Activated CD8-positive, alpha-beta memory T cell treated with anti-CD3 and anti-CD28 coated beads for 4 hours (primary cell): ENCODE data around the gene VAMP8.
A peak's percentile ranks its signal among the peaks of the same experiment; 100 is the strongest.
"Not testable (repeated sequence)": the region's sequence is repeated elsewhere in the genome, so short reads cannot be mapped to it uniquely, and the experiment has no call there.

ENCODE experiments used
- DNase-seq, 2 donors: peaks; one replicate each; pipeline ENCODE4 v3.0.0-alpha.2; 2020; ENCODE audit warnings: low read depth in 2 of 2

VAMP8 gene

DNA sequence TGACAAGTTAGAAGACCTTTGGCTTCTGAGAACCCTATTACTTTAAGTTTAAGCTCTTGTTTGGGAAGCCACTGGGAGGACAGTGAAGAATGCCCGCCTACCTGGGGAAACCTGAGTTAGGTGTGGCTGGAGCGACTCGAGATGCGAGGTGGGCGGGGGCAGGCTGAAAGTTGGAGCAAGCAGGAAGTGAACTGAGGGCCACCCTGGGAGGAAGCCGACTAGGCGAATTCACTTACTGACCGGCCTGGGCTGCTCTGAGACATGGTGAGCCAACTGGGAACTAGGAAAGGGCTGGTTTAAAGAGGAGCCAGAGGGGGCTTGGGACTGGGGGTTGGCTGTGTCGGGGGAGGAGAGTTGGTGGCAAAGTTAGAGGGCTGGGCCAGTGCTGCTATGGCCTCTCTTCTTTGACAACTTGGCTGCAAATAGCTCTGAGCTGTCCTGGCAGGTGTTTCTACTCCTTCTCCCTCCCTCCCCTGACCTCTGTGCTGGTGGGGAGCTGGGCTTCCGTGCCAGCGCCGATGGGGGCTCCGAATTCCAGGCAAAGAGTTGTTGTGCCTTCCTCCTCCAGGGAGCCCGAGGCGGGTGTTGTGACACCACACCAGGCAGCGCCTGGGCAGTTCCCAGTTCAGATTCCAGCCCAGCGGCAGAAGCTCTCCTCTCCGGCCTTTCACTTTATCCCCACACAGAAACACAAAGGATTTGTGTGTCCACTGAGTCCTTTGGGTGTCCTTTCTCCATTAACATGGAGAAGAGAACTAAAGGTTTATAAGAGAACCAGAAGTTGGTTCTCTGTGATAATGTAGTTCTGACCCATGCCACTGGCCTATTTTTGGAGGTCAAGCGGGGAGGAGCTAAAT is at the start of gene VAMP8:
VAMP8 (plus strand) TSS at position 201 of the 857 bp plus-strand sequence; CDS start at position 262, 61 bp downstream.
- peak in 1 of 2 donors; percentile 34 for DNase-seq

DNA sequence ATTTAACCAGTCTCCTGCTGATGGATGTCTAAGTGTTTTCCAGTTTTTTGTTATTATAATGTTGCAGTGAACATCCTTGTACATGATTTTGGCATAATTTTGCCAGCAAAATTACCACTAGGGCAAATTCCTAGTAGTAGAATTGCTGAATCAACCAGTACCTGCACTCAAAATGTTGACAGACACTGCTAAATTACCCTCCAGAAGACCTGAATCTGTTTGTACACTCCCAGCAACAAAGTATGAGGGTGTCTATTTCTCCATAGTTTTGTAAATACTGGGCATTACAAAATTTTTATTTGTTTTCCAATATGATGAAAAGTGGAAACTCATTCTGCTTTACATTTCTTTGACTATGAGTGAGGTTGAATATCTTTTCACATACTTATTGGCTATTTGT is 49.6 kb upstream of the VAMP8 start:
- no peak for DNase-seq

DNA sequence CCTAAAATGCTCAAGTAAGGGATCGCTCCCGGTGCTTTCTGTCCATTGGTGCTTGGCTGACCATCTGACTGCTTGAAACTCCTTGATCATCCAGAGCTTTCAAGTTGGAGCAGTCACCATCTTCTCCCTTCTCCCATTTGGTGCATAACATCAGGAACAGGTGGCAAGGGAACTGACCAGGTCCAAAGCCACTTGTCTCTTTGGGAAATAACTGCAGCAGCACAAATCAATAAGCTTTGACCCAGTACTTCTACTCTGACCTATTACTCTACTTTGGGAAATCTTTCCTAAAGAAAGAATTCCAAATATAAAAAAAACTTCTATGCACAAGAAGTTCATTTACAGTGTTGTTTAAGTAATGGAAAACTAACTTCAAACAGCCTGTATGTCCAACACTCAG is 49.0 kb upstream of the VAMP8 start:
- no peak for DNase-seq

DNA sequence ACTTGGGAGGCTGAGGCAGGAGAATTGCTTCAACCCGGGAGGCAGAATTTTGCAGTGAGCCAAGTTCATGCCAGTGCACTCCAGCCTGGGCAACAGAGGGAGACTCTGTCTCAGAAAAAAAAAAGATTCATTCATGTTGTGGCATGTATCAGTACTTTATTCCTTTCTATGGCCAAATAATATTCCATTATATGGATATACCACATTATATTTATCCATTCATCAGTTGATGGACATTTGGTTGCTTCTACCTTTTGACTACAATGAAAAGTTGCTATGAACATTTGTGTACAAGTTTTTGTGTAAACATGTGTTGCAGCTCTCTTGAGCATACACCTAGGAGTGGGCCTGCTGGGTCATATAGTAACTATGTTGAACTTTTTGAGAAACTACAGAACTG is 47.6 kb upstream of the VAMP8 start:
- no peak for DNase-seq

DNA sequence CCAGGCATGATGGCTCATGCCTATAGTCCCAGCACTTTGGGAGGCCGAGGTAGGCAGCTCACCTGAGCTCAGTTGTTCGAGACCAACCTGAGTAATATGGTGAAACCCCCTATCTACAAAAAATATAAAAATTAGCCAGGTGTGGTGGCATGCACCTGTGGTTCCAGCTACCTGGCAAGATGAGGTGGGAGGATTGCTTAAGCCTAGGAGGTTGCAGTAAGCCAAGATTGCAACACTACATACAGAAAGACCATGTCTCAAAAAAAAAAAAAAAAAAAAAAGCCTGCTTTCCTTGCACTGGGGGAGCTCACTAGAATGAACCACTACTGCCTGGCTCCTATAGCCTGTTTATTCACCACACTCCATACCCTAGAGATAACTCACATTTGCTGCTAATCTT is 45.8 kb upstream of the VAMP8 start:
- no peak for DNase-seq

DNA sequence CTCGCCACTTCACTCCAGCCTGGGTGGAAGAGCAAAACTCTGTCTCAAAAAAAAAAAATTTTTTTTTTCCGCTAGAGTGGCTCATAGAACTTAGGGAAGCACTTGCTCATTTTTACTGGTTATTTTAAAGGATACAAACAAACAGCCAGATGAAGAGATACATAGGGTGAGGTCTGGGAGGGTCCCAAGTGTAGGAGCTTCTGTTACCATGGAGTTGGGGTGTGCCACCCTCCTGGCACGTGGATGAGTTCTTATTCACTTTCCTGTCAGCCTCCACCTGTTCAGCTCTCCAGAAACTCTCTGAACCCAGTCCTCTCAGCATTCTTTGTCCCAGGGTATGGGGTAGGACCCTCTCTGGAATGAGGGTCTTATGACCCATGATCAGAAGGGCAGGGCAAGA is 43.3 kb upstream of the VAMP8 start:
- no peak for DNase-seq

DNA sequence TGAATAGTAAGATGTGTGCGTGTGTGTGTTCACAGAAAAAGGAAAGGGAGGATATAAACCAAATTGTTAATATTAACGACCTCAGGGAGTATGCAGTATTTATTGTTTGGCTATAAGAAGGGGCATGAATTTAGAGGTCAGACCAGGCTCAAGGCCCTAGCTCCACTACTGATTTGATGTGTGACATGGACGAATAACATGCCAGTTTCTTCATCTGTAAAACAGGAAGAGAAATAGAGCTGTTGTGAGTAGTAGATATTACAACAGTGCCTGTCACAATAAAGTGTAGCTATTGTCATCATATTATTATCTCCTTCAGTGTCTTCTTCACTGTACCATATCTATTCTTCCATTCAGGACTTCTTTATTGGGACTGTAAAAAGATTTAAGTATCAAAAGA is 42.5 kb upstream of the VAMP8 start:
- DNase-seq, result no peak

DNA sequence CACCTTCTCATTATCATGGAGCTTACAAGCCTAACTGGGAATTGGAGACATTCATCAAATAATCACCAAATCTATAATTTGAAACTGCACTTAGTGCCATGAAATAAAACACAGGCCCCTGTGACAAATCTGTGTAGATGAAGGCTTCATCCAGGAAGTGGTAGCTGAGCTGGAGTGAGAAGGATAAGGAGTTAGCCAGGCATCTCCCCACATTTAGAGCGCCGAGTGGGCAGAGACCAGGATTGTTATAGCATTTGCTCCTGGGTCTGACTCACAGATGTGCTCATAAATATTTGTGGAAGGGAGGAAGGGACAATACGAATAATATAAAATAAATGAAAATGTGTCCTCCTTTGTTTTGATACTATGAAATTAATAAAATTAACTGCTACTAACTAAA is 40.9 kb upstream of the VAMP8 start:
- DNase-seq, result no peak

DNA sequence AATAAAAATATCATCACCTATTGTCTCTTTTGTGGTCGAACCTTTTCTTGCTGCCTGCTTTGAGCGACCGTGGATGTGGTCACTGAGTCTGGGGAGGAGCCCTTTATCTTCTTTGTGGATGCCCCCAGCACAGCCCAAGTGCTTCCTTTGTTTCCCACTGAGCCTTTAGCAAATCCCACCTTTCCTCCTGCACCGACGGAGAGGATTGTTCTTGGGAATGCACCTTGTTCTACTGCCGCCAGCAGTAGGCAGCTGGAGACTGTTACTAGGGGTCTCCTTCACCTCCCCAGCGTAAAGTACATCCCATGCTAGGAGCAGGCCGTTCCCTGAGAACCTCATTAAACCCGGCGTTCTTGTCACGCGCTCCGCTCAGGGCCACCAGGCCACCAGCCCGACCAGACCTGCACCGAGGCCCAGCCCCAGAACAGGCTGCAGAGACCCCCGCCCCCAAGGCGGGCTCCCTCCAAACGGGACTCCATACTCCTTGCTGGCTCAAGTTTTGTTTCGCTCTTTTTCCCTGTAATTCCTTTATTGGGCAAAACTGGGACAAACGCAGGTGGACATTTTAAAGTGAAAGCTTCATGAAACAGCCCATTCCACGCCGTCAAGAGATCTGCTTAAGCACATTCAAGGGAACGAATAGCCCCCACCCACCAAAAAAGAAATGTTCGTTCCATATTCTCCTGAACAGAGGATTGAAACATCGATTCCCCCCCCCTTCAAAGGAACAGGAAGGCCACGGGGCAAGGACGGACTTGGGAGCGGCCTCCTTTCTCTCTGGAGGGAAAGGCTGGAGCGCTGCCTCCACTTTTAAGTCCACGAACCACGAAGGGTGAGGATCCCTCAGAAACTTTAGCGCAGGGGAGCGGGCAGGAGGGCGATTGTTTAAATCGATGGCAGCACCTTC is 39.5 kb upstream of the VAMP8 start:
- DNase-seq, result no peak

DNA sequence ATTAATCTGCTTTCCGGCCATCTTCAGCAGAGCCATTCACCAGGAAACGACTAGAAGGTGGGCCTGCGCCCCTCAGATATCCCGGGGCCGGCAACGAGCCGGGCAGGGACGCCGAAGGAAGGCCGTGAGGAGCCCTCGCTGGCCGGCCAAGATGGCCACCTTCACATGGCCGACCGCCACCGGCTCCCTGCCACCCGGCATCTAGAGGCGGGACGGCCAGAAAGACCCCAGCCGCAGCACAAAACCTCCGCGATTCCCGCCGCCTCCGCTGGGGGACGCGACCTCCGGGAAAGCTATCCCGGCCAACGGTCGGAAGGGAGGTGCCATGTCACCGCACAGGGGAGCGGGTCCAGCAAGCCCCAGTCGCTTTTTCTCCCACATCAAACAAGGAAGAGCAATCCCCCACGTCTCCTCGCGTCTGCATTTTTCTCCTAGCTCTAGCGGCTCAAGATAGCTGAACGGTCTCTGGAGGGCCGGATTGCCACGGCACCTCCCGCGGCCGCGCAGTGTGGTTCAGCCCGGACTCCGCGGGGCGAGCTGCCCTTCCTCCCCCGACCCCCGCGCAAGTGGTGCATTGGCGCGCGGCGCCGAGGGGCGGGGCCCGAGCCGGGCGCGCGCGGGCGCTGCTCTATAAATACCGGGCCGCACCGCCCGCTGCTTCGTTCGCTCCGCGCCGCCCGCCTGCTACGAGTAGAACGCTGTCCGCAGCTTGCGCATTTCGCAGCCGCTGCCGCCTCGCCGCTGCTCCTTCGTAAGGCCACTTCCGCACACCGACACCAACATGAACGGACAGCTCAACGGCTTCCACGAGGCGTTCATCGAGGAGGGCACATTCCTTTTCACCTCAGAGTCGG is 38.7 kb upstream of the VAMP8 start, which contains the start of gene MAT2A:
MAT2A (plus strand) TSS at position 662 of the 854 bp plus-strand sequence; CDS start at position 782, 120 bp downstream.
- peak; percentile 79 to 81 for DNase-seq

DNA sequence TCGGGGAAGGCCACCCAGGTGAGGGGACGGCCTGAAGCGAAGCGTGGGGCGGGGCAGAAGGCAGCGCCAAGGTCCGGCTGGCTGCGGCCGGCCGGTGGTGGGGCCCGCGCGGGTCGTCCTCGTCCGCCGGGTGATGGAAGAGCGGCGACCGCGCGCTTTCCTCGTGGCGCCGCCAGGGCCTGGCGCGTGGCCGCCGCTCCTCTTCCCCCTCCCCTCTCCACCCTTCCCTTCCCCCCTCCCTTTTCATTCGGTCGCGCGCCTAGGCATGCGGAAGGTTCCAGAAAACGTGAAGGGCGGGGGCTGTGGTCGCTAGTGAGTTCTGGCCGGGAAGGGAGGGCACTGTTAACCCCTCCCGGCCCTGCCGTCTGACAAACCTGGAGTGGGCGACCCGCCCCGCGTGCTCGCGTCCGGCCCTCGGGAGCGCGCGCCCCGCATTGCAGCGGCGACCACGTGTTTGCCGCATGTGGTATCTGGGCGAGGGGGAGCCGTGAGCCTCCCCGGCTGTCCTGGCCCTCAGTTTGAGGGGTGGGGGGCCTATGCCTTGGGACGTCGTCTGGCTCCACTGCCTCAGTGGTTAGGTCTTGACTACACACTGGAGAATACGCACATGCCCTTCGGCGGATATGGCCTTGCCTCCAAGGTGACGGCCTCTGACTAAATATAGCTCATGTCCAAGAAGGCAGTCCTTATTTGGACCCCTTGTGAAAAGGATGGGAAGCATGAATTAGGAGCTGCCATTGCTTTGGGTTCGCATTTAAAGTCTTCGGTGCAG is 37.8 kb upstream of the VAMP8 start:
- DNase-seq, result peak; percentile 59 to 65

DNA sequence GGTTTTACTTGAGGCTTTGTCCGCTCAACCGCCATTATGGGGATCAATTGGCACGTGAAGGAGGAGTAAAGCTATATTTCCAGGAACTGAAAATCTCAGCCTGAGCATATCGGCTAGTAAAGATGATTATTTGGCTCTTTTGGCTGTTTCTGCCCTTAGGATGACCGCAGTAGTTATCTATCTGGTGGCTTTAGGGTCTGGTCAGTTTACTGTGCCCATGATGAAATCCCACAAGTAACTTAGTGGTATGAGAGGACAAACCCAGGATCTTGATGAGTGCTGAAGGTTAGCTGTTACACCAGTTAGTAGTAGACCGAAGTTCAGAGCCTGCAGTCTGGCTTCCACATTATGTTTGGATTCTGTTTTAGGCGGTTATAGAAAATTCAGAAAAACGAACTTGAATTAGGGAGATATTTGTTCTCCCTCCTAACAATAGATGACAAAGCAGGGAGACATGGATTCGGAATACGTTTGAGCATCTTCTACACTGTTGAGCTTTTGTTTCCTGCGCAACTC is 37.2 kb upstream of the VAMP8 start:
- DNase-seq, result no peak

DNA sequence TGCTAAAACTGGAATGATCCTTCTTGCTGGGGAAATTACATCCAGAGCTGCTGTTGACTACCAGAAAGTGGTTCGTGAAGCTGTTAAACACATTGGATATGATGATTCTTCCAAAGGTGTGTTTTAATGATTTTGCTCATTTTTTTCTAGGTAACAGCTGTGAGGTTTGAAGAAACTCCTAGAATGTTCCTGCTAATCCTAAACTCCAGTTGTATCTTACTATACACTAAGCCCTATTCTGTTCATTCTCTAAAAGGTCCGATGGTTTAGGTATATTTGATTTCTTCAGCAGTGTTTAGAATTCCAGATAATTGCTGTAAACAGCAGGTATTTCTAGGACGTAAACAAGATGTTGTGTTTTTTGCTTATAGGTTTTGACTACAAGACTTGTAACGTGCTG is 36.1 kb upstream of the VAMP8 start:
- DNase-seq, result no peak

DNA sequence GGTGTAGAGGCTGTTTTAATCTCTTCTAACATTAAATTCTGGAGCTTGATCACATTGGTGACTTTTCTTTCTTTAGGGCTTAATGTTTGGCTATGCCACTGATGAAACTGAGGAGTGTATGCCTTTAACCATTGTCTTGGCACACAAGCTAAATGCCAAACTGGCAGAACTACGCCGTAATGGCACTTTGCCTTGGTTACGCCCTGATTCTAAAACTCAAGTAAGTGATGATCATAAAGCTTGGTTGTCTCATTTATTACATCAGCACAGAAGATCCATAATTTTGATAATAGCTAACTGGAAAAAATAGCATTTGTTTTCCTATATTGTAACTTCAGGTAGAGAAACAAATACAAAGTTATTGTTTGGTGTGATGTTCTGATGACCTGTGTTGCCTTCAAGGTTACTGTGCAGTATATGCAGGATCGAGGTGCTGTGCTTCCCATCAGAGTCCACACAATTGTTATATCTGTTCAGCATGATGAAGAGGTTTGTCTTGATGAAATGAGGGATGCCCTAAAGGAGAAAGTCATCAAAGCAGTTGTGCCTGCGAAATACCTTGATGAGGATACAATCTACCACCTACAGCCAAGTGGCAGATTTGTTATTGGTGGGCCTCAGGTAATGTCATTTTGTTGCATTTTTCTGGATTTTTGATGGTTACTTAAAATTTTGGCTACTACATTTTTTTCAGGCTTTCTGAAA is 35.5 kb upstream of the VAMP8 start:
- DNase-seq, result no peak

DNA sequence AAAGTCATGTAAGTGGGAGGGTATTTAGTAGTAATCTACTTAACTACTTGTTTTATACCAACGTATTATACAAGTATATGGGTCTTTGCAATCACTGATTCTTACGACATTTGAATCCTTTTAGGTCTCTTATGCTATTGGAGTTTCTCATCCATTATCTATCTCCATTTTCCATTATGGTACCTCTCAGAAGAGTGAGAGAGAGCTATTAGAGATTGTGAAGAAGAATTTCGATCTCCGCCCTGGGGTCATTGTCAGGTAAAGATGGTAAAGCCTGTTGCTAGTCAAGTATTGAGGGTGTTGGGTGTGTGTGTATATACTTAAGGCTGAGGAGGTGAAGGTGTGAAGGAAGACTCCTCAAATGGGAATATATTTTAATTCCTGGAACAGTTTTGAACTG is 34.6 kb upstream of the VAMP8 start:
- no peak for DNase-seq

DNA sequence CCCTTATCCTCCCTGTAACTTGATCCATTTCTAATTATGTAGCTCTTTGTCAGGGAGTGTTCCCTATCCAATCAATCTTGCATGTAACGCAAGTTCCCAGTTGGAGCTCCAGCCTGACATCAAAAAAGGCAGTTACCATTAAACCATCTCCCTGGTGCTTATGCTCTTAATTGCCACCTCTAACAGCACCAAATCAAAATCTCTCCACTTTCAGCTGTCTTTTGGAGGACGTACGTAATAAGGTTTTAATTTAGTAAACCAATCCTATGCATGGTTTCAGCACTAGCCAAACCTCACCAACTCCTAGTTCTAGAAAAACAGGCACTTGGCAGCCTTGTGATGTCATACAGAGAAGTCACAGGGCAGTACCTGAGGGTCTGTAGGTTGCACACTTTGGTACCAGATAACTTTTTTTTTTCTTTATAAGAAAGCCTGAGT is 33.1 kb upstream of the VAMP8 start:
- DNase-seq, result not testable (repeated sequence)

DNA sequence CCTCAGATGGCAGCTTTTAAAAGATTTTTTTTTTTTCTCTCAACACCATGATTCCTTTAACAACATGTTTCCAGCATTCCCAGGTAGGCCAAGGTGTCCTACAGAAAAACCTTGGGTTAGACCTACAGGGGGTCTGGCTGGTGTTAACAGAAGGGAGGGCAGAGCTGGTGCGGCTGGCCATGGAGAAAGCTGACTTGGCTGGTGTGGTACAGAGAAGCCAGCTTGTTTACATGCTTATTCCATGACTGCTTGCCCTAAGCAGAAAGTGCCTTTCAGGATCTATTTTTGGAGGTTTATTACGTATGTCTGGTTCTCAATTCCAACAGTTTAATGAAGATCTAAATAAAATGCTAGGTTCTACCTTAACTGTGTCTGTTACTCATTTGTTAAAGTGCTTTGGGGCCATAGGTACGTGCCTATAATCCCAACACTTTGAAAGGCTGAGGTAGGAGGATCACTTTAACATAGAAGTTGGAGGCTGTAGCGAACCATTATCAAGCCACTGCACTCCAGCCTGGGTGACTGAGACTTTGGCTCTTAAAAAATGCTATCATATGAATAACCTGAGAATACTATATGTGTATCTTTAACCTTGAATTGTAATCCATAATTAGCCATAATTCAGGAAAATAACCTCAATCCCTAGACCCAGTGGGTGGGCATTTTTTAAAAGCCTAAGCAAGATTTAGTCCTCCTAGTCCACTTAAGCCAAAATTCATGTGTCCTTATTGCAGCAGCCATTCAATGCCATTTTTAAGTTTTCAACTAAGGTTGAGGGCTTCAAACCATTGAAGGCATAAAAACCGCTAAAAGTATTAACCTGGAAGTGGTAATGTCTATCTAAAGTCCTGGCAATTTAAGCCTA is 32.2 kb upstream of the VAMP8 start:
- DNase-seq, result not testable (repeated sequence)

DNA sequence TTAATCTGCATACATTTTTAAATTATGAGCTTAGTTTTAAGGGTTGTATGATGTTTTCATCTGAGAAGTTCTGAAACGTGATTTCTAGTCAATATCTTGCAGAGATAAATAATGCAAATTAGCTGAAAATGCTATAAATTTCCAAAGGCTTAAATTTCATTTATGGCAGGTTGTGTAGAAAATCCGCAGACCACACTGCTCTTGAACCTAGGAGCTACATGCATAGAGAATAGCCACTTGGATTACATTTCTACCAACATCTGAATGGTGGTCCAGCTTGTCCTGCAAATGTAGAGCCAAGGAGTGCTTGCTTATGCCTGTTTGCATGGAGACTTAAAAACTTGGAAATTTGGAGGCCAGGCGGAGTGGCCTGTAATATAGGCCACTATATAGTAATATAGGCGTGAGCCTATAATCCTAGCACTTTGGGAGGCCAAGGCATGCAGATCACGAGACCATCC is 31.6 kb upstream of the VAMP8 start:
- no peak for DNase-seq
